GM23338 (cell line): ENCODE data around the gene RNF152. TPM values are rescaled to one million over a fixed set of nuclear protein-coding genes. Genes with fewer than 3 reads are reported as not detected.

Experiments used
- ATAC-seq: fragments of 200-7000 bp; cut with Tn5 transposase; 3 replicates; pipeline ENCODE4 v1.9.1; 2020
- DNase-seq: peaks from one replicate; pipeline ENCODE4 v3.0.0-alpha.2; 2015; ENCODE audit warnings: low spot score
- H2AFZ ChIP-seq: fragments of 200-600 bp; sonication (generic); 2 replicates; pipeline ENCODE4 v1.8.0; 2016; ENCODE audit warnings: antibody characterized with exemption, mild to moderate bottlenecking, moderate library complexity
- H3F3A ChIP-seq: fragments of 200-600 bp; sonication (generic); replicated peaks from 2 replicates; pipeline ENCODE4 v1.8.0; 2017; ENCODE audit warnings: antibody characterized with exemption, mixed run types, low read depth
- H3K27ac ChIP-seq: fragments of 200-600 bp; sonication (generic); 2 replicates; pipeline ENCODE4 v1.6.1; 2016; ENCODE audit warnings: low read depth
- H3K27me3 ChIP-seq: fragments of 200-600 bp; sonication (generic); 2 replicates; pipeline ENCODE4 v1.8.0; 2016; ENCODE audit warnings: mild to moderate bottlenecking, mixed run types, moderate library complexity; ENCODE audit not compliant: insufficient read depth
- H3K36me3 ChIP-seq: fragments of 200-600 bp; sonication (generic); 2 replicates; pipeline ENCODE4 v1.8.0; 2016; ENCODE audit warnings: mild to moderate bottlenecking; ENCODE audit not compliant: insufficient read depth
- H3K4me1 ChIP-seq: fragments of 200-600 bp; sonication (generic); 2 replicates; pipeline ENCODE4 v1.8.0; 2016; ENCODE audit warnings: mild to moderate bottlenecking, moderate library complexity; ENCODE audit not compliant: insufficient read depth
- H3K4me2 ChIP-seq: fragments of 200-600 bp; sonication (generic); 2 replicates; pipeline ENCODE4 v1.7.1; 2017; ENCODE audit warnings: mixed run types
- H3K4me3 ChIP-seq: fragments of 200-600 bp; sonication (generic); 2 replicates; pipeline ENCODE4 v1.6.1; 2016; ENCODE audit warnings: mixed run types
- H3K79me2 ChIP-seq: fragments of 200-600 bp; sonication (generic); replicated peaks from 2 replicates; pipeline ENCODE4 v1.8.0; 2017; ENCODE audit warnings: mild to moderate bottlenecking; ENCODE audit not compliant: insufficient read depth
- H3K9me2 ChIP-seq: fragments of 200-600 bp; sonication (generic); 2 replicates; pipeline ENCODE4 v1.8.0; 2017; ENCODE audit not compliant: insufficient read depth
- H4K20me1 ChIP-seq: fragments of 200-600 bp; sonication (generic); replicated peaks from 2 replicates; pipeline ENCODE4 v1.8.0; 2017; ENCODE audit warnings: mild to moderate bottlenecking; ENCODE audit not compliant: insufficient read depth
- H3K27ac Mint-ChIP-seq: 2 replicates; pipeline ENCODE4 v1.8.0; 2020; ENCODE audit warnings: inconsistent platforms, mild to moderate bottlenecking, moderate library complexity, mixed read lengths
- H3K27me3 Mint-ChIP-seq: 3 replicates; pipeline ENCODE4 v1.8.0; 2022; ENCODE audit warnings: low read depth, mild to moderate bottlenecking, moderate library complexity, mixed read lengths, inconsistent platforms; ENCODE audit not compliant: insufficient read depth, poor library complexity
- H3K36me3 Mint-ChIP-seq: 3 replicates; pipeline ENCODE4 v1.8.0; 2021; ENCODE audit warnings: low read depth, mild to moderate bottlenecking, inconsistent platforms, moderate library complexity, mixed read lengths
- H3K4me1 Mint-ChIP-seq: 3 replicates; pipeline ENCODE4 v1.8.0; 2020; ENCODE audit warnings: mild to moderate bottlenecking, inconsistent platforms, mixed read lengths
- H3K4me3 Mint-ChIP-seq: 3 replicates; pipeline ENCODE4 v1.8.0; 2021; ENCODE audit warnings: moderate library complexity, mild to moderate bottlenecking, inconsistent platforms, mixed read lengths
- H3K9me3 Mint-ChIP-seq: 3 replicates; pipeline ENCODE4 v1.8.0; 2020; ENCODE audit warnings: moderate library complexity, mild to moderate bottlenecking, inconsistent platforms, mixed read lengths
- CREB1 ChIP-seq: fragments of 250-450 bp; sonication (Bioruptor Pico); IDR thresholded peaks from 2 replicates; pipeline ENCODE4 v1.5.0; 2020; ENCODE audit warnings: low read depth, mild to moderate bottlenecking, moderate library complexity
- EZH2 ChIP-seq: fragments of 200-600 bp; sonication (generic); IDR thresholded peaks from one replicate; pipeline ENCODE4 v1.8.0; 2017; ENCODE audit warnings: antibody characterized with exemption, mild to moderate bottlenecking, low read depth; ENCODE audit not compliant: unreplicated experiment
- EZH2phosphoT487 ChIP-seq: fragments of 200-600 bp; sonication (generic); IDR thresholded peaks from one replicate; pipeline ENCODE4 v1.8.1; 2018; ENCODE audit warnings: antibody characterized with exemption; ENCODE audit not compliant: unreplicated experiment
- POLR2AphosphoS5 ChIP-seq: IDR thresholded peaks from 2 replicates; pipeline ENCODE4 v1.6.1; 2016; ENCODE audit warnings: antibody characterized with exemption, low read depth
- ZNF114 ChIP-seq: fragments of 250-450 bp; sonication (Bioruptor Pico); IDR thresholded peaks from 2 replicates; pipeline ENCODE4 v1.5.0; 2020; ENCODE audit warnings: mild to moderate bottlenecking, moderate library complexity
- ZNF331 ChIP-seq: fragments of 250-450 bp; sonication (Bioruptor Pico); IDR thresholded peaks from 2 replicates; pipeline ENCODE4 v1.5.0; 2020; ENCODE audit warnings: low read depth, mild to moderate bottlenecking, moderate library complexity
- polyA plus RNA-seq: library from polyadenylated mRNA; unstranded; fragments of >200 nt; fragmentation: Nextera tagmentation; extraction: Ambion mirVana; gene quantifications from 2 replicates; pipeline ENCODE4 v1.2.1, GENCODE V29; 2016
- total RNA-seq: library from RNA; depleted of rRNA; stranded (reverse); fragments of >200 nt; shearing (Covaris generic); gene quantifications from 2 replicates; pipeline ENCODE4 v1.2.3, GENCODE V29; 2014
- TF ChIP-seq, protein P1 (sequence below): IDR thresholded peaks from 2 replicates; pipeline ENCODE4 v1.6.1; 2016; ENCODE audit warnings: antibody characterized with exemption
- TF ChIP-seq, protein P2 (sequence below): fragments of 250-450 bp; sonication (Bioruptor Pico); IDR thresholded peaks from 2 replicates; pipeline ENCODE4 v1.5.0; 2020; ENCODE audit warnings: mild to moderate bottlenecking, moderate library complexity

RNF152 gene
- total and polyA plus RNA-seq, 2 experiments from 2014 or later = 1.2 to 2.9 TPM

DNA sequence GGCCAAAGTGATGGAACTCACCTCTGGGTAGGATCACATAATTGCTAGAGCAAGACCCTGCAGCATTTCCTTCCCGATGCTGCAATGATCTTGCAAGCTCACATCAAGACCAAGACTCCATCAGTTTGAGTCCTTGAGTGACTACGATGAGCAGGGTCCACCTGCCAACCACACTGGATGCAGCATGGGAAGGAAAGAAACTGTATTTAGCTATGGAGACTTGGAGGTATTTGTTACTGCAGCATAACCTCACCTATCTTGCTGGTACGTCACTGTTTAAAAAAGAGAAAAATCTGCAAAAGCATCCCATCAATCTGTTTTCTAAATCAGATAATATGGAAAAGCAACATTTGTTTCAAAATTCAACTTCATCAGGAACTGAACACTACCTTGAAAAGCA is 2.5 kb downstream of the RNF152 start (continued):
- TF ChIP-seq, protein P1, sequence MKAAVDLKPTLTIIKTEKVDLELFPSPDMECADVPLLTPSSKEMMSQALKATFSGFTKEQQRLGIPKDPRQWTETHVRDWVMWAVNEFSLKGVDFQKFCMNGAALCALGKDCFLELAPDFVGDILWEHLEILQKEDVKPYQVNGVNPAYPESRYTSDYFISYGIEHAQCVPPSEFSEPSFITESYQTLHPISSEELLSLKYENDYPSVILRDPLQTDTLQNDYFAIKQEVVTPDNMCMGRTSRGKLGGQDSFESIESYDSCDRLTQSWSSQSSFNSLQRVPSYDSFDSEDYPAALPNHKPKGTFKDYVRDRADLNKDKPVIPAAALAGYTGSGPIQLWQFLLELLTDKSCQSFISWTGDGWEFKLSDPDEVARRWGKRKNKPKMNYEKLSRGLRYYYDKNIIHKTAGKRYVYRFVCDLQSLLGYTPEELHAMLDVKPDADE = no peak
- TF ChIP-seq POLR2AphosphoS5 (no peak), ZNF331 (no peak), EZH2 (no peak), EZH2phosphoT487 (no peak), CREB1 (CRISPR knock-in tag) (no peak)
- TF ChIP-seq, protein P2, sequence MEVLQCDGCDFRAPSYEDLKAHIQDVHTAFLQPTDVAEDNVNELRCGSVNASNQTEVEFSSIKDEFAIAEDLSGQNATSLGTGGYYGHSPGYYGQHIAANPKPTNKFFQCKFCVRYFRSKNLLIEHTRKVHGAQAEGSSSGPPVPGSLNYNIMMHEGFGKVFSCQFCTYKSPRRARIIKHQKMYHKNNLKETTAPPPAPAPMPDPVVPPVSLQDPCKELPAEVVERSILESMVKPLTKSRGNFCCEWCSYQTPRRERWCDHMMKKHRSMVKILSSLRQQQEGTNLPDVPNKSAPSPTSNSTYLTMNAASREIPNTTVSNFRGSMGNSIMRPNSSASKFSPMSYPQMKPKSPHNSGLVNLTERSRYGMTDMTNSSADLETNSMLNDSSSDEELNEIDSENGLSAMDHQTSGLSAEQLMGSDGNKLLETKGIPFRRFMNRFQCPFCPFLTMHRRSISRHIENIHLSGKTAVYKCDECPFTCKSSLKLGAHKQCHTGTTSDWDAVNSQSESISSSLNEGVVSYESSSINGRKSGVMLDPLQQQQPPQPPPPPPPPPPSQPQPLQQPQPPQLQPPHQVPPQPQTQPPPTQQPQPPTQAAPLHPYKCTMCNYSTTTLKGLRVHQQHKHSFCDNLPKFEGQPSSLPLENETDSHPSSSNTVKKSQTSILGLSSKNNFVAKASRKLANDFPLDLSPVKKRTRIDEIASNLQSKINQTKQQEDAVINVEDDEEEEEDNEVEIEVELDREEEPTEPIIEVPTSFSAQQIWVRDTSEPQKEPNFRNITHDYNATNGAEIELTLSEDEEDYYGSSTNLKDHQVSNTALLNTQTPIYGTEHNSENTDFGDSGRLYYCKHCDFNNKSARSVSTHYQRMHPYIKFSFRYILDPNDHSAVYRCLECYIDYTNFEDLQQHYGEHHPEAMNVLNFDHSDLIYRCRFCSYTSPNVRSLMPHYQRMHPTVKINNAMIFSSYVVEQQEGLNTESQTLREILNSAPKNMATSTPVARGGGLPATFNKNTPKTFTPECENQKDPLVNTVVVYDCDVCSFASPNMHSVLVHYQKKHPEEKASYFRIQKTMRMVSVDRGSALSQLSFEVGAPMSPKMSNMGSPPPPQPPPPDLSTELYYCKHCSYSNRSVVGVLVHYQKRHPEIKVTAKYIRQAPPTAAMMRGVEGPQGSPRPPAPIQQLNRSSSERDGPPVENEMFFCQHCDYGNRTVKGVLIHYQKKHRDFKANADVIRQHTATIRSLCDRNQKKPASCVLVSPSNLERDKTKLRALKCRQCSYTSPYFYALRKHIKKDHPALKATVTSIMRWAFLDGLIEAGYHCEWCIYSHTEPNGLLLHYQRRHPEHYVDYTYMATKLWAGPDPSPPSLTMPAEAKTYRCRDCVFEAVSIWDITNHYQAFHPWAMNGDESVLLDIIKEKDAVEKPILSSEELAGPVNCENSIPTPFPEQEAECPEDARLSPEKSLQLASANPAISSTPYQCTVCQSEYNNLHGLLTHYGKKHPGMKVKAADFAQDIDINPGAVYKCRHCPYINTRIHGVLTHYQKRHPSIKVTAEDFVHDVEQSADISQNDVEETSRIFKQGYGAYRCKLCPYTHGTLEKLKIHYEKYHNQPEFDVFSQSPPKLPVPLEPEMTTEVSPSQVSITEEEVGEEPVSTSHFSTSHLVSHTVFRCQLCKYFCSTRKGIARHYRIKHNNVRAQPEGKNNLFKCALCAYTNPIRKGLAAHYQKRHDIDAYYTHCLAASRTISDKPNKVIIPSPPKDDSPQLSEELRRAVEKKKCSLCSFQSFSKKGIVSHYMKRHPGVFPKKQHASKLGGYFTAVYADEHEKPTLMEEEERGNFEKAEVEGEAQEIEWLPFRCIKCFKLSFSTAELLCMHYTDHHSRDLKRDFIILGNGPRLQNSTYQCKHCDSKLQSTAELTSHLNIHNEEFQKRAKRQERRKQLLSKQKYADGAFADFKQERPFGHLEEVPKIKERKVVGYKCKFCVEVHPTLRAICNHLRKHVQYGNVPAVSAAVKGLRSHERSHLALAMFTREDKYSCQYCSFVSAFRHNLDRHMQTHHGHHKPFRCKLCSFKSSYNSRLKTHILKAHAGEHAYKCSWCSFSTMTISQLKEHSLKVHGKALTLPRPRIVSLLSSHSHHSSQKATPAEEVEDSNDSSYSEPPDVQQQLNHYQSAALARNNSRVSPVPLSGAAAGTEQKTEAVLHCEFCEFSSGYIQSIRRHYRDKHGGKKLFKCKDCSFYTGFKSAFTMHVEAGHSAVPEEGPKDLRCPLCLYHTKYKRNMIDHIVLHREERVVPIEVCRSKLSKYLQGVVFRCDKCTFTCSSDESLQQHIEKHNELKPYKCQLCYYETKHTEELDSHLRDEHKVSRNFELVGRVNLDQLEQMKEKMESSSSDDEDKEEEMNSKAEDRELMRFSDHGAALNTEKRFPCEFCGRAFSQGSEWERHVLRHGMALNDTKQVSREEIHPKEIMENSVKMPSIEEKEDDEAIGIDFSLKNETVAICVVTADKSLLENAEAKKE (CRISPR knock-in tag) = no peak

DNA sequence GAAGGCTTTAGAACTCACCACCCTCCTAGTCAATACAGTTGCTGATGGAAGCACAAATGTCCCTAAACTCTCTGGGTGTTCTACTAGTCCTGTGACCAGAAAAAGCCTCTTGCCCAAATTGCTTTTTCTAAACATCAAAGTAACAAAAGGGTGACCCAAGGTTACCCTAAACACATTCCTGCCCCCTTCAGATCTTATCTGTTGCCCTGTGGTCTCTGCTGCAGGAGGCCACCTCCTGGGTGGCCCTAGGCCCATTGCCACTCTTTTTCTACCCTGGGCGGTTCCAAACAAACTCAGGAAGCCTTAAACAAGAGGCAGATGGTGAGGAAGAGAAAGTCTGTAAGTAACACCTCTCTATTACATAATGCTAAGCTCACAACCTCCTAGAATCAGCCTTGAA is 3.3 kb downstream of the RNF152 start:
- no peak overlapping the region for H2AFZ ChIP-seq
- H3K9me2 ChIP-seq = 0 out of 2 replicates have a peak, but pooled peaks cover 4% of the 10 kb centered on the region
- H4K20me1 ChIP-seq = peaks cover 7% of the 10 kb centered on the region
- H3K27ac Mint-ChIP-seq = no peak overlapping the region
- H3K27ac ChIP-seq = no peak overlapping the region
- H3K4me3 Mint-ChIP-seq = no peak overlapping the region
- H3K36me3 Mint-ChIP-seq = no peaks in the 10 kb centered on the region
- no peaks in the 10 kb centered on the region; the same call in 1 of the 2 replicates for H3K79me2 ChIP-seq
- ATAC-seq = no peak
- H3K4me2 ChIP-seq = no peak overlapping the region
- H3K27me3 Mint-ChIP-seq = peaks cover 23% of the 10 kb centered on the region
- peaks cover 14% of the 10 kb centered on the region for H3K4me1 Mint-ChIP-seq
- no peaks in the 10 kb centered on the region for H3K9me3 Mint-ChIP-seq
- H3K36me3 ChIP-seq = no peaks in the 10 kb centered on the region; the same call in 1 of the 2 replicates
- H3K4me3 ChIP-seq = no peak overlapping the region
- no peaks in the 10 kb centered on the region for H3F3A ChIP-seq
- H3K27me3 ChIP-seq = peaks cover 32% of the 10 kb centered on the region
- DNase-seq = no peak
- peaks cover 15% of the 10 kb centered on the region for H3K4me1 ChIP-seq
- TF ChIP-seq, protein P2 (CRISPR knock-in tag) = no peak
- TF ChIP-seq, protein P1 = no peak
- TF ChIP-seq ZNF114 (CRISPR knock-in tag) = no peak
